HG03097 (cell line): ENCODE measurements around the gene MPRIP.

Source experiments
- ATAC-seq: cut with Tn5 transposase; IDR thresholded peaks from one replicate; pipeline ENCODE4 v1.9.1; 2021; ENCODE audit not compliant: unreplicated experiment, low FRiP score

Gene MPRIP

GRCh38 chr17:17064322-17064721 lies 22.1 kb downstream of the MPRIP start:
- ATAC-seq, result no peak

- no peak for ATAC-seq
Measured at GRCh38 chr17:17066021-17066420, 23.8 kb downstream of the MPRIP start.

- no peak for ATAC-seq
Measured at GRCh38 chr17:17067257-17067656, 25.0 kb downstream of the MPRIP start.

GRCh38 chr17:17069849-17070248 lies 27.6 kb downstream of the MPRIP start:
- no peak for ATAC-seq

- ATAC-seq, result no peak
Measured at GRCh38 chr17:17070931-17071330, 28.7 kb downstream of the MPRIP start.

GRCh38 chr17:17071531-17072360 lies 29.5 kb downstream of the MPRIP start:
- ATAC-seq, result no peak

- no peak for ATAC-seq
Measured at GRCh38 chr17:17072546-17072945, 30.3 kb downstream of the MPRIP start.

- ATAC-seq, result no peak
Measured at GRCh38 chr17:17073030-17073564, 30.8 kb downstream of the MPRIP start.

GRCh38 chr17:17073581-17074403 lies 31.5 kb downstream of the MPRIP start:
- ATAC-seq, result no peak

GRCh38 chr17:17075125-17075781 lies 33.0 kb downstream of the MPRIP start:
- ATAC-seq, result no peak

GRCh38 chr17:17076066-17076465 lies 33.8 kb downstream of the MPRIP start:
- ATAC-seq, result no peak

GRCh38 chr17:17077101-17077500 lies 34.8 kb downstream of the MPRIP start:
- no peak for ATAC-seq

- no peak for ATAC-seq
Measured at GRCh38 chr17:17077861-17078732, 35.8 kb downstream of the MPRIP start.

GRCh38 chr17:17078832-17079231 lies 36.6 kb downstream of the MPRIP start:
- no peak for ATAC-seq

- ATAC-seq, result no peak
Measured at GRCh38 chr17:17079336-17079735, 37.1 kb downstream of the MPRIP start.

GRCh38 chr17:17079761-17080160 lies 37.5 kb downstream of the MPRIP start:
- no peak for ATAC-seq

GRCh38 chr17:17080181-17080631 lies 37.9 kb downstream of the MPRIP start:
- no peak for ATAC-seq

GRCh38 chr17:17080781-17081180 lies 38.5 kb downstream of the MPRIP start:
- no peak for ATAC-seq

- no peak for ATAC-seq
Measured at GRCh38 chr17:17081304-17081940, 39.2 kb downstream of the MPRIP start.
